NCI-H510A (cell line): ENCODE measurements around the gene CSMD2.

ENCODE experiments used
- DNase-seq: peaks from one replicate; lab custom pipeline; 2025; lab: John Stamatoyannopoulos, UW

Gene CSMD2

GRCh38 chr1:34155860-34156259 lies 9.2 kb downstream of the CSMD2 start:
- no peak for DNase-seq

- no peak for DNase-seq
Measured at GRCh38 chr1:34153246-34153645, 11.8 kb downstream of the CSMD2 start.

GRCh38 chr1:34149501-34149900 lies 15.5 kb downstream of the CSMD2 start:
- DNase-seq = no peak

- peak; percentile 90 for DNase-seq
Measured at GRCh38 chr1:34147301-34147700, 17.7 kb downstream of the CSMD2 start.

- DNase-seq = no peak
Measured at GRCh38 chr1:34144766-34145165, 20.3 kb downstream of the CSMD2 start.

- DNase-seq = no peak
Measured at GRCh38 chr1:34143975-34144374, 21.1 kb downstream of the CSMD2 start.

- no peak for DNase-seq
Measured at GRCh38 chr1:34140011-34140676, 24.9 kb downstream of the CSMD2 start.

GRCh38 chr1:34137411-34137810 lies 27.6 kb downstream of the CSMD2 start:
- DNase-seq = no peak

- DNase-seq = no peak
Measured at GRCh38 chr1:34132161-34132420, 32.9 kb downstream of the CSMD2 start.

GRCh38 chr1:34131396-34132160 lies 33.5 kb downstream of the CSMD2 start:
- no peak for DNase-seq

GRCh38 chr1:34130306-34130705 lies 34.7 kb downstream of the CSMD2 start:
- DNase-seq = no peak

- no peak for DNase-seq
Measured at GRCh38 chr1:34129630-34130029, 35.4 kb downstream of the CSMD2 start.

- no peak for DNase-seq
Measured at GRCh38 chr1:34128186-34128889, 36.7 kb downstream of the CSMD2 start.

GRCh38 chr1:34127006-34128000 lies 37.7 kb downstream of the CSMD2 start:
- DNase-seq = no peak

GRCh38 chr1:34126486-34126885 lies 38.5 kb downstream of the CSMD2 start:
- DNase-seq = no peak

- DNase-seq = no peak
Measured at GRCh38 chr1:34125721-34126380, 39.2 kb downstream of the CSMD2 start.

- no peak for DNase-seq
Measured at GRCh38 chr1:34122080-34122932, 42.7 kb downstream of the CSMD2 start.

GRCh38 chr1:34115233-34115632 lies 49.8 kb downstream of the CSMD2 start:
- DNase-seq = no peak

- DNase-seq = peak; percentile 10
Measured at GRCh38 chr1:34113887-34114286, 51.1 kb downstream of the CSMD2 start.

- peak; percentile 10 for DNase-seq
Measured at GRCh38 chr1:34113362-34113761, 51.7 kb downstream of the CSMD2 start.

- DNase-seq = no peak
Measured at GRCh38 chr1:34108711-34109110, 56.3 kb downstream of the CSMD2 start.
